Measurements from ENCODE around the gene NTPCR.

Gene NTPCR

DNA sequence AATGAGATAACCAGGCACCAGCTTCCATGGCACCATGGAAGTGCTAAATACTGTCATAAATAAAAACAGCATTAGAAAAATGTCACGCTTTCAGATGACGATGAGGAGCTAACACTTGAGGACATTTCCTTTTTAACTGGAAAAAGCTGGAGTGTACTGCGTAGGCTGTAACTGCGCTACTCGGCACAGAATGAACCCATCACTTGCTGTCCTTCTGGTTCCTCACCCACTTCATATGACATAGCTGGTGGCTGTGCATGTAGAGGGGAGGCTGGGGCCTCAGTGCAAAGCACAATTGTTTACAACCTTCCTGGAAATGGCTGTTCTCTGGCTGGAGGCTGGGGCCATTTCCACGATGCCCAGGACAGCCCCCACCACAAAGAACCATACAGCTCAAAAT lies 55.7 kb downstream of the NTPCR start:
- Histone ChIP-seq H3K27ac (ENCODE audit: low read length) (no peak overlapping the region), H3K4me1 (ENCODE audit: insufficient read depth, low read length) (no peaks in the 10 kb centered on the region)

DNA sequence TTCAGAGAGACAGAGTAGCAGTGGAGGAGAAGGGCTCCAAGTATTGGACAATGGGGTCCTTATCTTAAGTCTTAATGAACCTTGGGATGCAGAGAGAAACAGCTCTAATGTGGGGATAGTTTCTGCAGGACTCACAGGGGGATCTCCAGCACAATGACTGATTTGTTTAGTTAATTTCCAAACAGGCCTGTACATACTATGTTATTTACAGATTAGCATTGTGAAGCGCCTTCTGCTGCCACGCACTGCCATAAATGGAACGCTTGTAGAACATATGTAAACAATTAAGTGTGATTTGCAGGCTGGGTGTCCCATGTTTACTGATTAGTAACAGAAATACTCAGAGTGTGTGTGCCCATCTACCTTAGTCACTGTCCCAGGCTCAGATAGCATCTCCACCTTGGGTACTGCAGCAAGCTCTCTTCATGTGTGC lies 56.1 kb downstream of the NTPCR start:
- no peak overlapping the region for H3K4me3 ChIP-seq (ENCODE audit: low read length)
- H3K27ac ChIP-seq (ENCODE audit: low read length) = no peak overlapping the region
- no peaks in the 10 kb centered on the region for H3K9me3 ChIP-seq (ENCODE audit: insufficient read depth, low read depth, low read length)
- no peak overlapping the region for H3K9ac ChIP-seq (ENCODE audit: low read depth, low read length)
- H3K27me3 ChIP-seq (ENCODE audit: insufficient read depth, low read length) = no peaks in the 10 kb centered on the region
- H3K4me1 ChIP-seq (ENCODE audit: insufficient read depth, low read length) = no peaks in the 10 kb centered on the region
- peaks cover 10% of the 10 kb centered on the region; the same call in 1 of the 2 replicates for H3K36me3 ChIP-seq (ENCODE audit: insufficient read depth, low read depth, low read length)

More for the DNA sequence above, 55.7 kb downstream of the NTPCR start:
- Histone ChIP-seq H3K36me3 (ENCODE audit: insufficient read depth, low read depth, low read length) (peaks cover 8% of the 10 kb centered on the region; the same call in 1 of the 2 replicates), H3K4me3 (ENCODE audit: low read length) (no peak overlapping the region), H3K9ac (ENCODE audit: low read depth, low read length) (no peak overlapping the region), H3K27me3 (ENCODE audit: insufficient read depth, low read length) (no peaks in the 10 kb centered on the region), H3K9me3 (ENCODE audit: insufficient read depth, low read depth, low read length) (no peaks in the 10 kb centered on the region)

GRCh38 chr1:233010146-233010545 lies 59.7 kb downstream of the NTPCR start:
- Histone ChIP-seq H3K9me3 (ENCODE audit: insufficient read depth, low read depth, low read length) (no peaks in the 10 kb centered on the region), H3K9ac (ENCODE audit: low read depth, low read length) (no peak overlapping the region), H3K4me3 (ENCODE audit: low read length) (no peak overlapping the region), H3K27ac (ENCODE audit: low read length) (no peak overlapping the region), H3K36me3 (ENCODE audit: insufficient read depth, low read depth, low read length) (peaks cover 41% of the 10 kb centered on the region), H3K27me3 (ENCODE audit: insufficient read depth, low read length) (no peaks in the 10 kb centered on the region), H3K4me1 (ENCODE audit: insufficient read depth, low read length) (no peaks in the 10 kb centered on the region)

- Histone ChIP-seq H3K9ac (ENCODE audit: low read depth, low read length) (no peak overlapping the region), H3K4me1 (ENCODE audit: insufficient read depth, low read length) (no peaks in the 10 kb centered on the region), H3K27ac (ENCODE audit: low read length) (no peak overlapping the region), H3K27me3 (ENCODE audit: insufficient read depth, low read length) (no peaks in the 10 kb centered on the region), H3K4me3 (ENCODE audit: low read length) (no peak overlapping the region), H3K9me3 (ENCODE audit: insufficient read depth, low read depth, low read length) (no peaks in the 10 kb centered on the region), H3K36me3 (ENCODE audit: insufficient read depth, low read depth, low read length) (peaks cover 50% of the 10 kb centered on the region)
Observed at GRCh38 chr1:233012021-233012420, 61.6 kb downstream of the NTPCR start.

GRCh38 chr1:233015965-233016364 lies 65.6 kb downstream of the NTPCR start:
- no peak overlapping the region for H3K4me3 ChIP-seq (ENCODE audit: low read length)
- H3K36me3 ChIP-seq (ENCODE audit: insufficient read depth, low read depth, low read length) = peaks cover 65% of the 10 kb centered on the region
- H3K4me1 ChIP-seq (ENCODE audit: insufficient read depth, low read length) = no peaks in the 10 kb centered on the region
- no peaks in the 10 kb centered on the region for H3K27me3 ChIP-seq (ENCODE audit: insufficient read depth, low read length)
- H3K27ac ChIP-seq (ENCODE audit: low read length) = no peak overlapping the region
- no peak overlapping the region for H3K9ac ChIP-seq (ENCODE audit: low read depth, low read length)
- no peaks in the 10 kb centered on the region for H3K9me3 ChIP-seq (ENCODE audit: insufficient read depth, low read depth, low read length)

GRCh38 chr1:233016798-233017197 lies 66.4 kb downstream of the NTPCR start:
- no peaks in the 10 kb centered on the region for H3K9me3 ChIP-seq (ENCODE audit: insufficient read depth, low read depth, low read length)
- no peaks in the 10 kb centered on the region for H3K4me1 ChIP-seq (ENCODE audit: insufficient read depth, low read length)
- no peak overlapping the region for H3K9ac ChIP-seq (ENCODE audit: low read depth, low read length)
- H3K27me3 ChIP-seq (ENCODE audit: insufficient read depth, low read length) = no peaks in the 10 kb centered on the region
- no peak overlapping the region for H3K4me3 ChIP-seq (ENCODE audit: low read length)
- H3K27ac ChIP-seq (ENCODE audit: low read length) = no peak overlapping the region
- H3K36me3 ChIP-seq (ENCODE audit: insufficient read depth, low read depth, low read length) = peaks cover 60% of the 10 kb centered on the region

DNA sequence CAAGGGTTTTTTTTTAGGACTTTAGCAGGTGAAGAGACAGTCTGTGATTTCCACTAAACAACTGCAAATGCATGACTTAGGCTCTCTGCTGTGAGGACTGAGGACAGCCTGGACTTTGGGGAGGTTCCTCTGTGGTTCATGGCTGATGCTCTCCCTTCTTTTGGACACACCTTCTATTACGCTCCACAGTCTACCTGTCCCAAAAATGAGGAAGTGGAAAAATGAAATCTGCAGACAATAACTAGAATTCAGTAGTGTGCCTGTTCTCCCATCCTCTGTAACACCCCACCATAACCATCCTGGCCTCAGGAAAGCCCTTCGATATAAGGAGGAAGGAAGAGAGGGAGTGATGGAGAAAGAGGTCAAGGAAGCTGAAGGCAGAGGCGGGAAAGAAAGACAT lies 68.7 kb downstream of the NTPCR start:
- H3K27me3 ChIP-seq (ENCODE audit: insufficient read depth, low read length) = no peaks in the 10 kb centered on the region
- peaks cover 37% of the 10 kb centered on the region; the same call in 1 of the 2 replicates for H3K36me3 ChIP-seq (ENCODE audit: insufficient read depth, low read depth, low read length)
- H3K4me3 ChIP-seq (ENCODE audit: low read length) = no peak overlapping the region
- no peak overlapping the region for H3K27ac ChIP-seq (ENCODE audit: low read length)
- no peak overlapping the region for H3K9ac ChIP-seq (ENCODE audit: low read depth, low read length)
- H3K4me1 ChIP-seq (ENCODE audit: insufficient read depth, low read length) = no peaks in the 10 kb centered on the region
- H3K9me3 ChIP-seq (ENCODE audit: insufficient read depth, low read depth, low read length) = no peaks in the 10 kb centered on the region

DNA sequence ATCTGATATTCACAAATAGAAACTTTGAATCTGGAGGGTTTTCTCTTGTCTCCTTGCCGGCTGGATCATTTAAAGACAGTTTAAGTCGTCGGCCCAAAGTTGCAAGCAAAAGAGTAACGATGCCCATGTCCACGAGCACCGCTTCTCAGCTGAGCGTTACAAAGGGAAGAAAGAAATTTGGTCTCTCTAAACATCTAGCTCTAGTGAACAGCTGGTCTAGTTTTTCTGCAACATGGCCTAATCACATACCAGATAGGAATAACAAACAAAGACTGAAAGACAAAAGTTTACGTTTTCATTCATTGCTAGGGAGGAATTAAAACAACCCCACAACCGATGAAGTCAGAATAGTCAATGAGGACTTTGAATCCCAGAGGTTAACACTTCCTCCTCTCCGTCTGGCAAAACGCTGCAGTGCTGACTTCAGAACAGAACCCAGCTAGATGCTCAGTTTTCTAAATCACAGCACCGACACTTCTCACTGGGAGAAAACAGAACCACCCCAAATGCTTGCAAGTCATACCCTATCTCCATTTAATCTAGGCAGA lies 69.4 kb downstream of the NTPCR start:
- Histone ChIP-seq H3K27me3 (ENCODE audit: insufficient read depth, low read length) (no peaks in the 10 kb centered on the region), H3K27ac (ENCODE audit: low read length) (no peak overlapping the region), H3K4me3 (ENCODE audit: low read length) (no peak overlapping the region), H3K9ac (ENCODE audit: low read depth, low read length) (no peak overlapping the region), H3K36me3 (ENCODE audit: insufficient read depth, low read depth, low read length) (peaks cover 34% of the 10 kb centered on the region; the same call in 1 of the 2 replicates), H3K4me1 (ENCODE audit: insufficient read depth, low read length) (no peaks in the 10 kb centered on the region), H3K9me3 (ENCODE audit: insufficient read depth, low read depth, low read length) (no peaks in the 10 kb centered on the region)

DNA sequence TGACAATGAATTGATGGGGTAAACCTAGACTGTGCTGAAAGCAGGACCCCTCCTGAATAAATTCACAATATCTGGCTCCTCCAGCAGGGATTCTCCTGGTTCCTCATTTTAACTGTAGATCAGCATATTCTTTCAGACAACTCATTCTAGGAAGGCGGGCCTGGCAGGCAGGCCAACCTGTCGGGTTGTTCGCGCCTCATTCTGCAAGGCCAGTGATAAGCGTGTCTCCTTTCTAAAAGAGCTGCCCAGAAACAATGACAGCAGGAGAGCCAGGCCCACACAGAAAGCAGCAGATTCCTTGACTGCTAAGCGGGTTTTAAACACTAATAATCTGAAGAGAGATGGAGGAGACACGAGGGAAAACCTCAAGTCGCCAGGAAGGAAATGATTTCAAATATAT lies 70.0 kb downstream of the NTPCR start:
- Histone ChIP-seq H3K27ac (ENCODE audit: low read length) (no peak overlapping the region), H3K4me1 (ENCODE audit: insufficient read depth, low read length) (peaks cover 1% of the 10 kb centered on the region; the same call in 1 of the 2 replicates), H3K9me3 (ENCODE audit: insufficient read depth, low read depth, low read length) (no peaks in the 10 kb centered on the region), H3K9ac (ENCODE audit: low read depth, low read length) (no peak overlapping the region), H3K36me3 (ENCODE audit: insufficient read depth, low read depth, low read length) (peaks cover 35% of the 10 kb centered on the region; the same call in 1 of the 2 replicates), H3K4me3 (ENCODE audit: low read length) (no peak overlapping the region), H3K27me3 (ENCODE audit: insufficient read depth, low read length) (no peaks in the 10 kb centered on the region)

DNA sequence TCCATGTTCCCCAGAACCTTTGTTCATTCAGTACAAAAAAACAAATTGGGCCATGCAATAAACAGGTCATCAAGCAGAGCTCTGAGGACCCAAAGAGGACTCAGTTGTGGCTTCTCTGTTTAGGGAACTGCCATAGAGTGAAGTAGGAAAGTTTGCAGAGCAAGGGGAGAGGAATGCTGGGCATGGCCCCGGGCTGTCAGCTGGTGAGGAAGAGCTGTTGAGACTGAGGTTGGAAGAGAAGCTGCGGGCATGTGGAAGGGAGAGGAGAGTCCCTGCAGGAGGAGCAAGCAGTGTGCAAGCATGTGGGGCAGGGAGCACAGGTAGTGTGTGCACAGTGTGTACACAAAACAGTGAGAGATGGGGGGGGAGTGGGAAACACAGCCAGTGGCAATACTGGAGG lies 71.8 kb downstream of the NTPCR start:
- H3K27ac ChIP-seq (ENCODE audit: low read length) = no peak overlapping the region
- no peak overlapping the region for H3K9ac ChIP-seq (ENCODE audit: low read depth, low read length)
- H3K4me3 ChIP-seq (ENCODE audit: low read length) = no peak overlapping the region
- H3K36me3 ChIP-seq (ENCODE audit: insufficient read depth, low read depth, low read length) = peaks cover 26% of the 10 kb centered on the region; the same call in 1 of the 2 replicates
- peaks cover 8% of the 10 kb centered on the region; the same call in 1 of the 2 replicates for H3K4me1 ChIP-seq (ENCODE audit: insufficient read depth, low read length)
- H3K9me3 ChIP-seq (ENCODE audit: insufficient read depth, low read depth, low read length) = no peaks in the 10 kb centered on the region
- H3K27me3 ChIP-seq (ENCODE audit: insufficient read depth, low read length) = no peaks in the 10 kb centered on the region

DNA sequence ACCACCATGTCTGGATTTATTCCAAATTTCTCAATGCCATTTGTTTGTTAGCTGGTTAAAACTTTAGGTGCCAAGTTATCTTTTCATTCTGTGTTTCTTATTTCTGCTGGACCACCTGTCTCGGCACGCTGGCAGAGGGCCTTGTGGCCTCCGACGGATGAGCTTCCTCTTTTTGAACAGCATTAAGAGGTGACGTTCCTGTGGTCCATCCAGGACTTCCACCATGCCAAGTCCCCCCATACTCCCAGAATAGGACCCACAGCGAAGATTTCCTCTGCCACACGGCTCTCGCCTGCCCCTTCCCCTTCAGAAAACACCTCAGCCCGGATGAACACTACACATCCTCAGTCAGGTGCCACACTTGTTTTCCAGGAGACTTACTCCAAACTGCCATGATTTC lies 73.8 kb downstream of the NTPCR start:
- Histone ChIP-seq H3K4me1 (ENCODE audit: insufficient read depth, low read length) (peaks cover 12% of the 10 kb centered on the region; the same call in 1 of the 2 replicates), H3K27ac (ENCODE audit: low read length) (no peak overlapping the region), H3K9ac (ENCODE audit: low read depth, low read length) (no peak overlapping the region), H3K36me3 (ENCODE audit: insufficient read depth, low read depth, low read length) (peaks cover 12% of the 10 kb centered on the region; the same call in 1 of the 2 replicates), H3K27me3 (ENCODE audit: insufficient read depth, low read length) (no peaks in the 10 kb centered on the region), H3K9me3 (ENCODE audit: insufficient read depth, low read depth, low read length) (no peaks in the 10 kb centered on the region), H3K4me3 (ENCODE audit: low read length) (no peak overlapping the region)

DNA sequence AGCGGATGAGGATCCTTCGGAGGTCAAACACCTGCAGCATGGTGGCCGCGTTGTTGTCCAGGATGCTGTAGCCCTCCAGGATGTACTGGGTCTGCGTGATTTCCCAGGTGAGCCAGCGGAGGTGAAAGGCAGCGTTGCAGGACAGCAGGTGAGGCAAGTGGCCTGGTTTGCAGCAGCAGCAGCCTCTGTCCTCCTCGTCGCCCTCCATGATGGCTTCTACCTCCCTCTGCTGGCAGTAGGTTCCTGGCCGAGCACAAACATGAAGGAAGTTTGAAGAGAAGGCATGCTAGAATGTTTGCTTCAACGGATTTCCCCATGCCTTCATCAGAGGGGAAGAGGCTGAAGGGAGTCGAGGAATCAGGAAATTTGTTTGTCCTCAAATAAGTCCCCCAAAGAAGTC lies 74.7 kb downstream of the NTPCR start:
- Histone ChIP-seq H3K9ac (ENCODE audit: low read depth, low read length) (no peak overlapping the region), H3K36me3 (ENCODE audit: insufficient read depth, low read depth, low read length) (peaks cover 7% of the 10 kb centered on the region; the same call in 1 of the 2 replicates), H3K4me1 (ENCODE audit: insufficient read depth, low read length) (peaks cover 12% of the 10 kb centered on the region; the same call in 1 of the 2 replicates), H3K4me3 (ENCODE audit: low read length) (no peak overlapping the region), H3K27ac (ENCODE audit: low read length) (no peak overlapping the region), H3K9me3 (ENCODE audit: insufficient read depth, low read depth, low read length) (no peaks in the 10 kb centered on the region), H3K27me3 (ENCODE audit: insufficient read depth, low read length) (no peaks in the 10 kb centered on the region)

Data from iPS-20b (cell line).